ENCODE results near the gene ORM2. TPM values are rescaled to one million over a fixed set of nuclear protein-coding genes. Genes with fewer than 3 reads are reported as not detected.

ORM2 gene
- total RNA-seq, 1 experiment from 2014 or later, result 0.59 TPM

DNA sequence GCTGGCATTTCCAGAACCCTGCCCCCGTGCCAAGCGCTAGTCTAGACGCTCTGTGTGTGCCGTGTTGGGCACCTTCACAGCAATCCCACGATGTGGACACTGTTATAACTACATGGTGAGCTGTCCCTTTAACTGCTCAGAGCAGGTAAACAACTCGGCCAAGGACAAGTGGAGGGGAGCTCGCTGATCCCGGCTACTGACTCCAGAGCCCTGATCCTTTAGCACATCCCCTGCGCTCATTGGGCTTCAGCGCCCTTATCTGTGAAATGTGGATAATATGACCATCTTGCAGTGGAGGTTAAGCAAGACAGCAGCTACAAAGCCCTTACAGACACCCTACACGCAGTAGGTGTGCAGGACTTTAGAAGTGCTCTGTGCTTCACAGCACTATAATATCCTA, 16.5 kb downstream of the ORM2 start:
- DNase-seq (ENCODE audit: low read depth, low spot score) (no peak), ATAC-seq (no peak)
- Histone ChIP-seq H3K36me3 (ENCODE audit: control insufficient read depth in 1 of 2, insufficient read depth in 2 of 2, low read length in 2 of 2) (peaks cover 0 to 4% of the 10 kb centered on the region in 2 experiments; a peak in 2 of 4 replicates), H3K4me2 (ENCODE audit: low read length) (no peak overlapping the region), H3K9me2 (ENCODE audit: insufficient read depth) (no peaks in the 10 kb centered on the region), H3K9me3 (ENCODE audit: control insufficient read depth in 1 of 2, insufficient read depth in 1 of 2, low read depth in 1 of 2, low read length in 2 of 2) (no peaks in the 10 kb centered on the region), H3K4me3 (replicated peaks in 1 of 2; ENCODE audit: low read depth in 1 of 2, low read length in 2 of 2) (no peak overlapping the region), H2AFZ (ENCODE audit: low read depth, low read length, poor library complexity, severe bottlenecking) (no peak overlapping the region), H3K27me3 (ENCODE audit: insufficient read depth, low read length) (no peaks in the 10 kb centered on the region), H3K79me2 (ENCODE audit: insufficient read depth, low read length) (no peaks in the 10 kb centered on the region), H3K27ac (ENCODE audit: low read depth, low read length) (no peak overlapping the region), H3K9ac (ENCODE audit: low read length) (no peak overlapping the region), H4K20me1 (ENCODE audit: insufficient read depth) (no peaks in the 10 kb centered on the region), H3K4me1 (ENCODE audit: control insufficient read depth in 1 of 2, insufficient read depth in 2 of 2, low read length in 2 of 2) (peaks cover 11 to 15% of the 10 kb centered on the region in 2 experiments; a peak in 3 of 4 replicates)
- POLR2A ChIA-PET, result interaction anchor here (0.6 kb wide), 1 partner anchor 190 kb away, joined by 4 read pairs; no protein-coding TSS in a partner anchor
- no TSS peak for BruUV-seq (replicated peaks)
- intact Hi-C loops (cut with micrococcal nuclease), result no loop called here
- CTCF ChIA-PET, result no interaction called here
- TF ChIP-seq EZH2phosphoT487 (IDR thresholded peaks at IDR 0.05; ENCODE audit: borderline replicate concordance) (no peak), SIN3A (IDR thresholded peaks at IDR 0.05; ENCODE audit: low read depth) (no peak), EGR1 (IDR thresholded peaks at IDR 0.05; ENCODE audit: low read depth) (no peak), SRF (IDR thresholded peaks at IDR 0.05; ENCODE audit: low read depth) (no peak), JUND (IDR thresholded peaks at IDR 0.05) (no peak), CBX3 (IDR thresholded peaks at IDR 0.05; ENCODE audit: low read depth) (no peak), SP1 (IDR thresholded peaks at IDR 0.05; ENCODE audit: low read depth) (no peak), REST (IDR thresholded peaks at IDR 0.05; ENCODE audit: low read depth) (no peak), POLR2AphosphoS5 (IDR thresholded peaks at IDR 0.05; ENCODE audit: low read depth, low read length) (no peak), FOSL1 (IDR thresholded peaks at IDR 0.05; ENCODE audit: low read depth) (no peak), MAX (IDR thresholded peaks at IDR 0.05) (no peak), TCF7L2 (IDR thresholded peaks at IDR 0.05; ENCODE audit: borderline replicate concordance, extremely low read depth, insufficient read depth, insufficient read length) (no peak), ELF1 (IDR thresholded peaks at IDR 0.05; ENCODE audit: borderline replicate concordance, low read depth) (no peak), ZFX (IDR thresholded peaks at IDR 0.05) (no peak)
- TF ChIP-seq, protein P1, sequence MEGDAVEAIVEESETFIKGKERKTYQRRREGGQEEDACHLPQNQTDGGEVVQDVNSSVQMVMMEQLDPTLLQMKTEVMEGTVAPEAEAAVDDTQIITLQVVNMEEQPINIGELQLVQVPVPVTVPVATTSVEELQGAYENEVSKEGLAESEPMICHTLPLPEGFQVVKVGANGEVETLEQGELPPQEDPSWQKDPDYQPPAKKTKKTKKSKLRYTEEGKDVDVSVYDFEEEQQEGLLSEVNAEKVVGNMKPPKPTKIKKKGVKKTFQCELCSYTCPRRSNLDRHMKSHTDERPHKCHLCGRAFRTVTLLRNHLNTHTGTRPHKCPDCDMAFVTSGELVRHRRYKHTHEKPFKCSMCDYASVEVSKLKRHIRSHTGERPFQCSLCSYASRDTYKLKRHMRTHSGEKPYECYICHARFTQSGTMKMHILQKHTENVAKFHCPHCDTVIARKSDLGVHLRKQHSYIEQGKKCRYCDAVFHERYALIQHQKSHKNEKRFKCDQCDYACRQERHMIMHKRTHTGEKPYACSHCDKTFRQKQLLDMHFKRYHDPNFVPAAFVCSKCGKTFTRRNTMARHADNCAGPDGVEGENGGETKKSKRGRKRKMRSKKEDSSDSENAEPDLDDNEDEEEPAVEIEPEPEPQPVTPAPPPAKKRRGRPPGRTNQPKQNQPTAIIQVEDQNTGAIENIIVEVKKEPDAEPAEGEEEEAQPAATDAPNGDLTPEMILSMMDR (IDR thresholded peaks at IDR 0.05 in 2 of 3, conservative IDR thresholded peaks at IDR 0.05 in 1 of 3; ENCODE audit: borderline replicate concordance in 1 of 3, insufficient read depth in 1 of 3, low read depth in 2 of 3, low read length in 2 of 3), result no peak
- RAD21 ChIA-PET (ENCODE audit: low non-redundant PET in 1 of 2, low total read pairs in 2 of 2, uncharacterized antibody in 2 of 2, unreplicated experiment in 2 of 2), result no interaction called here
